Measurements from ENCODE around the gene RGR.

The RGR gene

GRCh38 chr10:84238909-84239308 is 5.9 kb upstream of the RGR start:
- no peaks in the 10 kb centered on the region for H3K27me3 ChIP-seq (replicated peaks)
- no peak for TF ChIP-seq CTCF (IDR thresholded peaks at IDR 0.05; ENCODE audit: low read depth, low read length, missing control alignments)
- H3K27ac ChIP-seq = no peak overlapping the region
- H3K36me3 ChIP-seq (replicated peaks) = no peaks in the 10 kb centered on the region
- in situ Hi-C loops (cut with HindIII; ENCODE audit: low pct_ligation_motif_present, low sequenced_read_pairs) = no loop called here
- DNase-seq = no peak
- H3K4me3 ChIP-seq (ENCODE audit: low read depth, low read length) = no peak overlapping the region

GRCh38 chr10:84241185-84241790 is 3.6 kb upstream of the RGR start, which contains the start of gene LRIT1:
Gene LRIT1 (minus strand): TSS chr10:84241546. CDS start chr10:84241439, 107 bp downstream.
- no peak for TF ChIP-seq CTCF (IDR thresholded peaks at IDR 0.05; ENCODE audit: low read depth, low read length, missing control alignments)
- DNase-seq = no peak
- no peaks in the 10 kb centered on the region for H3K27me3 ChIP-seq (replicated peaks)
- no peak within 1 kb of the TSS for H3K27ac ChIP-seq
- no peak within 1 kb of the TSS for H3K4me3 ChIP-seq (ENCODE audit: low read depth, low read length)
- in situ Hi-C loops (cut with HindIII; ENCODE audit: low pct_ligation_motif_present, low sequenced_read_pairs) = no loop called here
- H3K36me3 ChIP-seq (replicated peaks) = no peaks in the 10 kb centered on the region

- Histone ChIP-seq H3K4me3 (ENCODE audit: low read depth, low read length) (no peak overlapping the region), H3K27me3 (replicated peaks) (no peaks in the 10 kb centered on the region), H3K27ac (no peak overlapping the region), H3K36me3 (replicated peaks) (no peaks in the 10 kb centered on the region)
- no peak for DNase-seq
- in situ Hi-C loops (cut with HindIII; ENCODE audit: low pct_ligation_motif_present, low sequenced_read_pairs) = no loop called here
- no peak for TF ChIP-seq CTCF (IDR thresholded peaks at IDR 0.05; ENCODE audit: low read depth, low read length, missing control alignments)
Observed at GRCh38 chr10:84243759-84244158, 1.1 kb upstream of the RGR start.

GRCh38 chr10:84247496-84247895 is 2.6 kb downstream of the RGR start:
- TF ChIP-seq CTCF (IDR thresholded peaks at IDR 0.05; ENCODE audit: low read depth, low read length, missing control alignments) = no peak
- H3K27ac ChIP-seq = no peak overlapping the region
- DNase-seq = no peak
- H3K36me3 ChIP-seq (replicated peaks) = no peaks in the 10 kb centered on the region
- in situ Hi-C loops (cut with HindIII; ENCODE audit: low pct_ligation_motif_present, low sequenced_read_pairs) = no loop called here
- no peak overlapping the region for H3K4me3 ChIP-seq (ENCODE audit: low read depth, low read length)
- no peaks in the 10 kb centered on the region for H3K27me3 ChIP-seq (replicated peaks)

- Histone ChIP-seq H3K36me3 (replicated peaks) (no peaks in the 10 kb centered on the region), H3K27ac (no peak overlapping the region), H3K27me3 (replicated peaks) (no peaks in the 10 kb centered on the region), H3K4me3 (ENCODE audit: low read depth, low read length) (no peak overlapping the region)
- no peak for DNase-seq
- in situ Hi-C loops (cut with HindIII; ENCODE audit: low pct_ligation_motif_present, low sequenced_read_pairs) = no loop called here
- TF ChIP-seq CTCF (IDR thresholded peaks at IDR 0.05; ENCODE audit: low read depth, low read length, missing control alignments) = no peak
Observed at GRCh38 chr10:84248794-84249193, 3.9 kb downstream of the RGR start.

Data from brain microvascular endothelial cell (primary cell).